GM04504 (cell line): ENCODE results near the gene SLC29A1.

Experiments
- DNase-seq: peaks from one replicate; pipeline ENCODE4 v3.0.0-alpha.2; 2012; ENCODE audit warnings: low read depth

SLC29A1 gene

DNA sequence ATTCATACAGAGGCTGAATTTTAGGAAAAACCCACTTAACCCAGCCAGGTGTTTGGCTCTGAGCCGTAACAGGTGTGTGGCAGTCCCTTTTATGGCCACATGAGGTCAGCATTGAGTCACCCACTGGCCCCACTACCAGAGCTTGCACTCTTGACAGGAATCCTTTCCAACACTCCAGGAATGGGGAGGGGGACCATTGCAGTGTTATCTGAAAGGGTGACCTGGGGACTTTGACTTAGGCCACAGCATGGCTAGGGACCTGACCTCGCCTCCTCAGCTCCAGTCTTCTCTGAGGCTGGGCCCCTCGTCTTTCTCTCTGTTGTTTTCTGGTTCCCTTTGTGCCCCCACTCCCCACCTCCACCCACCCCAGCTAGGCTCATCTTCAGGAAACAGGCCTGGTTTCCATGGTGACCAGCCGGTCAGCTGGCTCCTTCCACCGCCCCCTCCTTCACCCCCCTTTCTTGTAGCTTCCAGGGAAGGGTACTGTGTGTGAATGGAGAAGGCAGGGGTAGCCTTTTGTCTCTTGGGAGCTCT is 44.8 kb downstream of the SLC29A1 start:
- DNase-seq: no peak

DNA sequence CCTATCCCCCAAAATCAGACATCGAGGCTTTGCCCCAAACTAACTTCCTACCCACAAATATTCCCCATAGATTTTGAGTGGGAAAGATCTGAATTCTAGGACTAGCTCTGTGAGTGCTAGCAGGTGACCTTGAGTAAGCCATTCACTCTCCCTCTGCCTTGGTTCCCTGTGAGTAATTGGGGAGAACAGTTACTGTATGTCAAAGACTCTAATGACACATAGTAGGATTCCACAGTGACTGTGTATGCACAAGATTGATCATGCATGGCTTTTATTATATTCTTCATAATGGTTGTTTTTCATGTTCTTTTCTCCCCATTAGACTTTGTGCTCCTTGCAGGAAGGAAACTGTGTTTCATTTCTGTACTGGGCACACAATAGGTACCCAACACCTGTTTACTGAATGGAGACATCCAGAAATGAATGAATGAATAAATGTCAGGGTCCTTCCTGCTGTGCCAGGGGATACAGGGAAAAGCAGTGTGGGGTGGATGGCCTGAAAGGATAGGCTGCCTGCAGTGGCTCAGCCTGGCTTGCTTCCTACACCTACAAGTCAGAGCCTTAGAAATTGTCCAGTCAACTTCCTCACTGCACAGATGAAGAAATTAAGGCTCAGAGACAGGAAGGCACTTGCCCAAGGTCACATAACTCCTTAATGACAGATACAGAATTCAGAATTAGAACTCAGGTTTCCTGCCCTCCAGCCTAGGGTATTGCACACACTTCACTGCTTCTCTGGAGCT is 46.0 kb downstream of the SLC29A1 start:
- DNase-seq: no peak

DNA sequence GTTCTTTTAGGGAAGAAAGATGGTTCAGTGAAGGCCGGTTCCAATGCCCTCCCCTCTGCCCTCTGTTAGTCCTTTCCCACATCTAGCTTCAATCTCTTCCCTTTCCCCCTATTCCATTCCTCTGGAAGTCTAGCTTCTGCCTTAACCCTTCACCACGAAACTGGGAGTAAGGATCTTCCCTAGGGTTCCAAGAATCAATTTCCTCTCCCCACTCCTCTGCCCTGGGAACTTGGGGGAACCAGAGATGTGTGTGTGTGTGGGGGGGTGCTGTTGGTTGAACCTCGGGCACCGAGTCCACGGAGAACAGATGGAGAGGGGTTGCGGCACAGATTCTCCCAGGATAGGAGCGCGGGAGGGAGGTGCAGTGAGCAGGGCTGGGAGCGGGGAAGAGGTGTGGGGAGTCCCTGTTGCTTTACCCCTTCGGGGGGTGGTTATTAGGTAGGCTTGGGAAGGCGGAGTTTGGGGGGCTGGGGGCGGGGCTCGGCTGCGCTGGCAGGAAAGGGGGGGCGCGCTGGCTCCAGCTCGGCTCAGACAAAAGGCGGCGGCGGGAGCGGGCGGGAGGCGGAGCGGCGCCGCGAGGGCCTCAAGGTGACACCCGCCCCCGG is 46.6 kb downstream of the SLC29A1 start, which contains the start of gene TMEM151B:
Gene TMEM151B, plus strand, starts transcription at position 530 of the 605 bp plus-strand sequence. CDS start 293 bp downstream, outside the sequence.
- no peak for DNase-seq

DNA sequence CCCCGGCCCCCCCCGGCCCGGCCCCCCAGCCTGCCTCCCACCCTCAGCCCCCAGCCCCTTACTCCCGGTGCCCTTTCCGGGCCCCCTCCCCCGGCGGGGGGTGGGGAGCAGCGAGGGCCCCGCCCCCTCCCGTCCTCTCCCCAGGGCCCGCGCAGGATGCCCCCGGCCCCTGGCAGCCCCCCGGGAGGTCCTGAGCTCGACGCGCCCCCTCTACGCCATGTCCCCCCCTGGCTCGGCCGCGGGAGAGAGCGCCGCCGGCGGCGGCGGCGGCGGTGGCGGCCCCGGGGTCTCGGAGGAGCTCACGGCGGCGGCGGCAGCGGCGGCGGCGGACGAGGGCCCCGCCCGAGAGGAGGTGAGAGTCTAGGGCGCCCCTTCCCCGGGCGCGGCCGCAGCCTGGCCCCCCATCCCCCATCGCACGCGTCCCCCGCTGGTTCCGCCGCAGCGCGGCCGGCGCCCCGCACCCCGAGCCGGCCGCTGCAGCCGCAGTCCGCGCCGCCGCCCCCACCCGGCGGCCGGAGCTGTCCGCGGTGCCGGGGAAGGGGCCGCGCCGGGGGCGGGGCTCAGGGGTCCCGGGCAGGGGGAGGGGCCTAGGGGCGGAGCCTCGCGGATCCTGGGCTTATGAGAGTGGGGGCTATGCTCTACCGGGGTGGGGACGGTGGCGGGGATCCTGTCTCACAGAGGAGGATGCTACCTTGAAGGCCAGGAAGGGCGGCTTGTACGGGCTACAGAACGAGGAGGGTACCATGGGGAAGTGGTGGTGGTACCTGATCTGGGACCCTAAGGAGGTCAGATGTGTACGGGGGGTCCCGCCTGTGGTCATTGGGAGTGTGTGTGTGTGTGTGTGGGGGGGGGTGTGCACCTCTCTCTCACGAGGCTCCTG is 47.4 kb downstream of the SLC29A1 start:
- DNase-seq: no peak

DNA sequence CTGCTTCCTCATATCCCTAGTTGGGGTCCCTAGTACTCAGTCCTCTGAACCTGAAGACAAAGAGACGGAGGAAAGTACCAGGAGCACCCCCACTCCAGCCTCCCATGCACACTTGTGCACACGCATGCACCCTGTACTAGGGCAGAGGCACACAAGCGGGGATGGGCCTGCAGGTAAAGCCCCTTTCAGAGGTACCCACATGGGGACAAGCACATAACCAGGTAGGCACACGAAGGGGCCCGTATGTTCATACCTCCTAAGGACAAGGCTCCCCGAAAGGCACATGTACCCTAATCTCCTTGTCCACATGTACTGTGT is 48.0 kb downstream of the SLC29A1 start:
- DNase-seq: no peak

DNA sequence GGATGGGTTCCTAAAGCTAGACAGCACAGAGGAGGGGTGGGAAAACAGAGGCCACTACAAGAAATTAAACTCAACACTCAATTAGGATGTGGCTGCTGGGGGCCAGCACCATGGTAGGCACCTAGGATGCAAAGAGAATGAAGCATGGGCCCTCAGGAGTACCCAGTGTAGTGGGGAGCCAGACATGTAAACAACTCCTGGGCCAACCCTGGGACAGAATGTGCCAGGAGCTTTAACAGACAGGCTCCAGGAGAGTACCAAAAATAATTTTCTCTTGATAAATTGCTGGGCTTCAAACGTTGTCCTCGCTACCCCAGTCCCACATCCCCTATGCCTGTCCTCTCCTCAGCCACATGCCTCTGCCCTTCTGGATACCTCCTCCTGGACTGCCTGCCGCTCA is 48.5 kb downstream of the SLC29A1 start:
- DNase-seq: no peak

DNA sequence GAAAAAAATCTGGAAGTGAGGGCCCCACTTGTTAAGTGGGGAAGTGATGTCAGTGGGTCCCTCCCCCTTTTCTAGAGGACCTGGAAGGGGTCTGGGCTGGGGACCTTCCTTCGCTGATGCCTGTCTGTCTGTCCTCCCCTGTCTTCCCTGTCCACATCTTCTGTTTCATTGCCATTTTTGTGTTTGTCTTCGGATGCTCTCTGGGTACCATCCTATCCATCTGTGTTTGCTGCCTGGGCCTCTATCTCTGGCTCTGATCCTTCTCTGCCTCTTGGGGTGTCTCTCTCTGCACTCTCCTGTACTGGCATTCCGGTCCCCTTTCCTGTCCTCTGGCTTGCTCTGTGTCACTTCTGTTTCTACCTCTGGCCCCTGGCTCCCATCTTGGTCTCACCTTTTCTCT is 49.1 kb downstream of the SLC29A1 start:
- no peak for DNase-seq

DNA sequence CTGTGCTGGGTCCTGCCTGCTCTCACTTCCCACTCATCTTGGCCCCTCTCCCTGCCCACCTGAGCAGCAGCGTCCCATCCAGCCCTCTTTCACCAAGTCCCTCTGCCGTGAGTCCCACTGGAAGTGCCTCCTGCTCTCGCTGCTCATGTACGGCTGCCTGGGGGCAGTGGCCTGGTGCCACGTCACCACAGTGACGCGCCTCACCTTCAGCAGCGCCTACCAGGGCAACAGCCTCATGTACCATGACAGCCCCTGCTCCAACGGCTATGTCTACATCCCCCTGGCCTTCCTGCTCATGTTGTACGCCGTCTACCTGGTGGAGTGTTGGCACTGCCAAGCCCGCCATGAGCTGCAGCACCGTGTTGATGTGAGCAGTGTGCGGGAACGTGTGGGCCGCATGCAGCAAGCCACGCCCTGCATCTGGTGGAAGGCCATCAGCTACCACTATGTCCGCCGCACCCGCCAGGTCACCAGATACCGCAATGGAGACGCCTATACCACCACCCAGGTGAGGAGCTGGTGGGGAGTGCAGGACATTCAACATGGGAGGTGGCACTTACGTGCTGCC is 49.7 kb downstream of the SLC29A1 start:
- DNase-seq: no peak

DNA sequence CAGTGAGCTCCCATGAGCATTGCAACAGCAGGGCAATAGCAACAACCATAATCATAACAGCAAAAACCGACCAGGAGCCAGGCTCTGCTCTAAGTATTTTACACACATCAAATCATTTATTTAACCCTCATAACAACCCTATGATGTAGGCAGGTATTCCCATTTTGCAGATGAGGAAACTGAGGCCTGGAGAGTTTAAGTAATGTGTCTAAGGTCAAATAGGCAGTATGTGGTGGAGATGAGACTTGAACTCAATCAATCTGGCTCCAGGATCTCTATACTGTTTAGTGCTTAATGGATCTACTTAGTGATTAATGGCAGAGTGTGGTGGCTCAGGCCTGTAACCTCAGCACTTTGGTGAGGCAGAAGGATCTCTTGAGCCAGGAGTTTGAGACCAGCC is 50.2 kb downstream of the SLC29A1 start:
- no peak for DNase-seq

DNA sequence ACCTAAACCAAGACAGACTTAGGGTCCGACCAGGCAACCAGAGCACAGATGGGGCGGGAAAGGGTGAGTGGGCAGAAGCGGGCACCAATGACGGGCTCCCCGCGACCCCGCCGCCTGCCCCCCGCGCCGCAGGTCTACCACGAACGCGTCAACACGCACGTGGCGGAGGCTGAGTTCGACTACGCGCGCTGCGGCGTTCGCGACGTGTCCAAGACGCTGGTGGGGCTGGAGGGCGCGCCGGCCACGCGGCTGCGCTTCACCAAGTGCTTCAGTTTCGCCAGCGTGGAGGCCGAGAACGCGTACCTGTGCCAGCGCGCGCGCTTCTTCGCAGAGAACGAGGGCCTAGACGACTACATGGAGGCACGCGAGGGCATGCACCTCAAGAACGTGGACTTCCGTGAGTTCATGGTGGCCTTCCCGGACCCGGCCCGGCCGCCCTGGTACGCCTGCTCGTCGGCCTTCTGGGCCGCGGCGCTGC is 51.9 kb downstream of the SLC29A1 start:
- no peak for DNase-seq

DNA sequence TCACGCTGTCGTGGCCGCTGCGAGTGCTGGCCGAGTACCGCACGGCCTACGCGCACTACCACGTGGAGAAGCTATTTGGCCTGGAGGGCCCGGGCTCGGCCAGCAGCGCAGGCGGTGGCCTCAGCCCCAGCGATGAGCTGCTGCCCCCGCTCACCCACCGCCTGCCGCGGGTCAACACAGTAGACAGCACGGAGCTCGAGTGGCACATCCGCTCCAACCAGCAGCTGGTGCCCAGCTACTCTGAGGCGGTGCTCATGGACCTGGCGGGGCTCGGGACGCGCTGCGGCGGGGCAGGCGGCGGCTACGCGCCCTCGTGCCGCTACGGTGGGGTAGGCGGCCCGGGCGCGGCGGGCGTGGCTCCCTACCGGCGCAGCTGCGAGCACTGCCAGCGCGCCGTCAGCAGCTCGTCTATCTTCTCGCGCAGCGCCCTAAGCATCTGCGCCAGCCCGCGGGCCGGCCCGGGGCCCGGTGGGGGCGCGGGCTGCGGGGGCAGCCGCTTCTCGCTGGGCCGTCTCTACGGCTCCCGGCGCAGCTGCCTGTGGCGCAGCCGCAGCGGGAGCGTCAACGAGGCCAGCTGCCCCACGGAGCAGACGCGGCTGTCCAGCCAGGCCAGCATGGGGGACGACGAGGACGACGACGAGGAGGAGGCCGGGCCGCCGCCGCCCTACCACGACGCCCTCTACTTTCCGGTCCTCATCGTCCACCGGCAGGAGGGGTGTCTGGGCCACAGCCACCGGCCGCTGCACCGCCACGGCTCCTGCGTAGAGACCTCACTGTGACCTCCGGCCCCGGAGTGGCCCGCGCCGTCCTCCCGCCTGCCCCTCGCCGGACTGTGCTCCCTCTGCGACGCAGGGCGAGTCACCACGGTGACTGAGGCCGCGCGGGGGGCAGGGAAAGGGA is 52.6 kb downstream of the SLC29A1 start:
- no peak for DNase-seq

DNA sequence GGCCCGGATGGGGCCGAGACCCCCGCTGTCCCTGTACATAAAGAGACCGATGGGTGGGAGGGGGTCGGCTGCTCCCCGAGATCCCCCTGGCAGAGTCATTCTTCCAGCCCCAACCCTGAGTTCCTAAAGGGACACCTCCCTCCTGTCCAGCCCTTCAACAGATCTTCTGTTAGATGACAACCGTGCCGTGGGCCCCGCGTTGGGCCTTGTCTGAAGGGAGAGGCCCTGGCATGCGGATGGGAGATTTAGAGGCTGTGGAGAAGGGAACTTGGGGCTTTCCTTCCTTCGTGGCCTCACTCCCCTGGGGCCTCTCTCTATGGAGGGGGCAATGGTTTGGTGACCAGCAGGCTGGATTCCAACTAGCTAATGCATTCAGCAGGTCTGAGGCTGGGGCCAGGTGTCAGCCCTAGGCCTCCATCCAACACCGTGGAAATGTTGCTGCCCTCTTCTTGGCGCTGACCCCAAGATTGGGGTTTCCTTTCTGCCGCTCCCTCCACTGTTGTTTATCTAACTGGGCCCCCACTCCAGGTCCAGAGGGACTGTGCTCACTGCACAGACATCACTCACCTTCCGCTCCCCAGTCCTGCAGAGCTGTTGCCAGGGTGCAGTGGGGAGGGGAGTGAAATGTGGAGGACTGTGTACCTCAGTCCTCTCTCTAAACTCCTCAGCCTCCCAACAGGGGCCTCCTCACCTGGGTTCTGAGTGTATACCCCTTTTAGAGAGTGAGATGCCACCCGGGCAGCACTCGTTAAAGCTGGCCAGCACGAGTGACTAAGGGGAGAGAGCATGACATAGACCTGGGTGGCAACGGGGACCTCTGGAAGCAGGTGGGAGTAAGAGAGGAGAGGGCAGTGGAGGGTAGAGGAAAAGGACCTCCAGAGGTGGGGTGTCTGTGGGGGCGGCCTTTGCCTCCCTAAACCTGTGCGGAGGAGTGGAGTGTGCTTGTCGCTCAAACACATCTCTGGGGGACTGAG is 53.6 kb downstream of the SLC29A1 start:
- no peak for DNase-seq

DNA sequence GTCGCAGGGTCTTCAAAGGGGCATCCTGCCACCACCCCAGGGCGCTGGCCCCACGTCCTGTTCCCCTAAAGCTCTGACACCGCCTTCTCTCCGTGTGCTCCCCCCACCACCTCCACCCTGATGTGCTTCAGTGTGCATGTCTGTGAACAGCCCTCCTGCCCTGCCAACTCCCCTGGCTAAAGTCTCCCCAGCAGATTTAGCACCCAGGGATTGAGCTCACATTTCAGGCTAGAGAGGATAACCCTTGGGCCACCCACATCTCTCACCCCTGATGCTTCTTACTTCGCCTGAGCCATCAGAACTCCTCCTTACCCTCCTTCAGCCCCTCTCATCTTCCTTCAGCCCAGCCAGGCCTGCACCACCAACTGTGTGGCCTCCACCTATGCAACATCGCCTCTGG is 54.4 kb downstream of the SLC29A1 start:
- DNase-seq: no peak

DNA sequence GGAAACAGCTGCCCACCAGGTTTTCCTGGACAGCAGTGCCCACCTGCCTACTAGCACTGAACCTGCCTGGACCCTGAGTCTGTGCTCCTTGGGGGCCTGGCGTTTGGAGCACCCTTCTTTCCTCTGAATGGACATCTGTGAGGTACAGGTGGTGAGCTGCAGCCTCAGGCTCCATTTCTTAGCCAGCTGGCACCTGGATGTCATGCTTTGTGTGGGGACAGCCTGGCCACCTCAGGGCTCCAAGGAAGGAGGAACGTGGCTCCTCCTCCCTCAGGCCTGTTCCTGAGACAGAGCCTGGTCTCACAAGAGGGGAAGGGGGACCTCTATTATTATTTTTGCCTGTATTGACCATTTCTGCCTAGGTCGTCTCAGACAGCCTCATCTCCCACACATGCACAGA is 54.9 kb downstream of the SLC29A1 start:
- DNase-seq: no peak

DNA sequence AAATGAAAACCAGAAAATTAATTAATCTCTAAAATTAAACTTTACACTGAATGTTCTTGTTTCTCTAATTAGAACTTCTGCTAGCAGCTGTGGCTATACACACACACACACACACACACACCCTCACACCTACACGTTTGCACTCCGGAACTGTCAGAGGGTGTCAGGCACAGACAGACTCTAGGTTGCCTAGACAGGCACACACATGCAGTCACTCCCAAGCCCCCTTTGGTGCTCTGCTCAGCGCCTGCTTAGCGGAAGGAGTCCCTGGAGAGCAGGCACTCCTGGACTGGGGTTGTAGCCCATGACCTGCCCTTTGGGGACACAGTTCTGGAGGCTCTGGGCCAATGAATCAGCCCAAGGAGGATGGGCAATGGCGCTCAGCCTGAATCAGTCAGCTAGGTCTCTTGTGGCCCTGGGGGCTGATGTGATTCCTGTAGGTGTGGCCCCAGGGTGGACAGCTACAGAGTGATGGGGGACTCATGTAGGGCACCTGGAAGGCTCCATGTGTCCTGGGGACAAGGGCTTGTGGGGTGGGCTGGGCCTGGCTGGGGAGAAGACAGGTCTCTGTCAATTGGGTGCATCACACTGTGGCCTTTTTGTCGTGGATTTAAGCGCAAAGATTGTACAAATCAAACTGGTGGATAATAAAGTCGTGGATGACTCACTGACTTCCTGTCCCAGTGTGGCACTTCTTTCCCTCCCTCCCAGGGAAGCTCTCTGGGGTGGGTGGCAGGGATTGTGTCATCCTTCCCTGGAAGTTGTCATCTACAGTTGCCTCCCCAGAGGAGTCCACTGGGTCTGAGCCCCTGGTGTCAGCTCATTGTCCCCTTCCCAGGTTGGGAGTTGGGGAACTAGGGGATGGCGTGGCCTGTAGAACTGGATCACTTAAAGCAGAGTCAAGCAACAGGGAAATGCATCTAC is 55.6 kb downstream of the SLC29A1 start:
- DNase-seq: no peak
